ENCODE results near the gene PGM1. TPM values are rescaled to one million over a fixed set of nuclear protein-coding genes. Genes with fewer than 3 reads are reported as not detected.

PGM1 gene
- total RNA-seq, 1 donor from 2014 or later = 152 TPM

DNA sequence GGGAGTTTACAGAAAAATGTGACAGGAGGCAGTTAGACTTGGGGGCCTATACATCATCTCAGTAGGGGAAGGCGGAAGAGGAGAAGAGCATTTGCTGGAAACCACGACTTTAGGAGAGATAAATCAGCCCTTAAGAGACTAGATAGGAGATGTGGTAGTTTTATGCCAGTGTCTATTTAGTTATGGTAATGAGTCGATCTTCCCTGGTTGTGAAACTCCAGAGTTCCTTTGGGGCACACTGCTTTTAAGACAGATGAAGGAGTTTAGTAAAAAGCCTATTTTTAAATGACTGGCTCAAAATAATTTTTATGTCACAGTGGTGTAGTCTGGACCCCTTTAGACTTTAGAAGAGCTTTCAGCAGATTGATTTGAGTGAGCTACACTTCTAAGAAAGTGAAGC lies 7.8 kb downstream of the PGM1 start:
- DNase-seq (ENCODE audit: low read depth) = no peak

DNA sequence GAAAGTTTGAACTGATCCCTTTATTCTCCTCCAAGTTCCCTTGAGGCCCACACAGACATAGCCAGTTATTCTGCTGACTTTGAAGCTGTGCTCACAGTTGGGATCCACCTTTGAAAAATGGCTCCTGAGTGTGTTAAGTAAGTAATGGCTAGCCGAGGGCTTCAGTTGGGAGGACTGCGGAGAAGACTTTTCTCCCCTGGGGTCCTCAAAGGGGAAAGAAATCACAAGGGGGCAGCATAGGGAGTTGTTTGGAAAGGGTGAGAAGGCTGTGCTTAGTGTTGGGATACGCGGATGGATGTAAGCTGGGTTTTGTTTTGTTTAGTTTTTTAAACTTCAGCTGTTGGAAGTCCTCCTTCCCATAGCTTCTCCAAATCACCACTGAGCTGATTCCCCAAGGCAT lies 8.3 kb downstream of the PGM1 start:
- no peak for DNase-seq (ENCODE audit: low read depth)

DNA sequence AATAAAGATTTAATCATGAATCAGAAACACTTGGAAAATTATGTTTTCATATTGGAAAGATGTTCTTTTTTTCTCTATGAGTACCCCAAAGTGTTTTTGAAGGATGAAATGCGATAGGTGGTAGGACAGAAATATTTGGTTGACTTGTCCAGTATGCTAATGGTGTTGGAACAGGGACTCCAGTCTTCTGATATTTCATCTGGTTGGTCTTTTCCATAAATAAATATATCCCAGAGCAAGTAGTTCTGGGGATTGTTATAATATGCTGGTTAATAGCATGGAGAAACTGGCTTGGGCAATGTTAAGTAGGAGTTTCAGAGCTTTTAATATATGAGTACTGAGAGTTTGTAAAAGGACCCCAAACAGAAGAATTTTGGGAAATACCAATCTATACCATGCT lies 8.7 kb downstream of the PGM1 start:
- DNase-seq (ENCODE audit: low read depth) = no peak

DNA sequence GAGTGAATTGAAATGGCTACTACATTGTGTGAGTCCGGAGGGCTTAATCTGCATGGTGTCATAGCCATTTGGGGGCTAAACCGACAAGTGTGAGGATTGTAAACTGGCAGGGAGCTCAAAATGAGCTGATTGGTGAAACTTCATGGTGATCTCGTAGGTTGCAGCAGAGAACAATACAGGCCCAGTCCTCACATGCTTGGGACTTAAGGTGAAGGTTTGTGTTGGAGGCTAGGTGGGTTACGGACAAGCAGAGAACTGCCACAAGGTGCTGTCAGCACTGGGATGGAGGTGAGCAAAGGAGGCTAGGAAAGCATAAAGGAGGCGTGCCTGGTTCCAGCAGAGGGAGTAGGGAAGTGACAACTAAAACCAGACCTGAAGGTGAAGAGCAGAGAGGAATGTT lies 9.4 kb downstream of the PGM1 start:
- no peak for DNase-seq (ENCODE audit: low read depth)

DNA sequence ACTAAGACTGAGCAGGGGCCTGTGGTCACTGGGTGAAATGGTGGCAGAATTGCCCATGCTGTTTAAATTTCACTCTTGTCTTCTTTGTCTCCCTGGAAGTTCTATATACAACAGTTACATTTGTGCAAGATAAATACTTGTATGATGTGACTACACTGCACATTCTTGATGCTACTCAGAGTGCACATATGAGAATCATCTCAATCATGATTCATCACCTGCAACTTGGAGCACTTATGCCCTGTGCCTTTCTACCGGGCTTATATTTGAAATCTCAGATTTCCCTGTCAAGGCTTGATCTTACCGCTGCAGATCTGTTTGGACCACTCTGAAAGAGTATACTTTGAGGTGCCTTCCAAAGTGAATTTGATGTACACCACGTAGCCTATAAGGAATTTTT lies 10.6 kb downstream of the PGM1 start:
- DNase-seq (ENCODE audit: low read depth) = no peak

DNA sequence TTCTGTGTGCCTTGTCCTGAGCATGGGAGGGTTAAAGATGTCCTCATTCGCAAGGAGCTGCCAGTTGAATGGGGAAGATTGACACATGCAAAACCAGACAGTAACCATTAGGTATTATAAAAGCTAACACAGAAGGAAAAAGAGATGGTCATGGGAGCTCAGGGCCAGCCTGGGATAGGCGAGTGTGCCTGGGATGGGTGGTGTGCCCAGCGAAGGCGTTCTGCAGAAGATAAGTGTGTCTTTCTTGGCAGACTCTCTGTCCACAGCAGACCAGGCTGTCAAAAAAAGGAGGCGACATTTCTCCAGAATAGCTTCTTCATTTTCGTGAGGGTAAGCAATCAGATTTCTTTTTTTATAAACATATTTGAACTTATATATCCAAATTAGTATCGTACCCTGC lies 14.1 kb downstream of the PGM1 start:
- no peak for DNase-seq (ENCODE audit: low read depth)

DNA sequence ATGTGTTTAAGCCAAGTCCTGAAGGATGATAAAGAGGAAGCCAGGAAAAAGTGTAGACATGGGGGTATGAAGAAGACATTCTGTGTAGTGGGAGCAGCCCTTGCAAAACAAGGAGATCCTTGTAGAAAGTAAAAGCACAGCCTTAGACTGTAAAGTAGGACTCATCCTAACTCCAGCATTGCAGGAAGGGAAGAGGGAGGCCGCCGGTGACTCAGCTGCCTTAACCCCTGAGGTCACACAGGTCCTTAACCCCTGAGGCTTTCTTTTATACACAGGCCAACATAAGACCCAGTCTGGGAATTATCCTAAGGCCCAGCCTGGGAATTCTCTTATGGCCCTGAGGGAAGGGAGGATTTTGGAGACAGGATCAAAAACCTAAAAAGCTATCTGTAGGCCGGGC lies 18.0 kb downstream of the PGM1 start:
- DNase-seq (ENCODE audit: low read depth) = peak; percentile 64

DNA sequence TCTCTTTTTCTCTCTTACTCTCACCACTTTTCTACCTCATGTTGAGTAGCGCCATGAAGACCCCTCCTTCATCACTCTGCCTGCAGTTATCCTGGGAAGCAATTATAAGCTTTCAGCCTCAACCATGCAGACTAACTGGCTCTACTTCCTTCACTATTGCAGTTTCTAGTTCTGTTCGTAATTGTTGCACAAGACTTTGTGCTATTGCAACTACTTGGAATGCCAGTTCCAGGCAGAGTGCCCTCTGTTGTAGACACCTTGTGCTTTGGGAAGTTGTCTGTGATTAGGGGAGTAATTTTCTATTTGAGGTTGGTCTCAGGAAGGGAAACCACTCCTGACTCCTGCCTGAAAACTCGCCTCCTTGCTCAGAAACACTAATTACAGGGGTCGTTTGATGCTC lies 19.4 kb downstream of the PGM1 start:
- DNase-seq (ENCODE audit: low read depth) = peak; percentile 63

DNA sequence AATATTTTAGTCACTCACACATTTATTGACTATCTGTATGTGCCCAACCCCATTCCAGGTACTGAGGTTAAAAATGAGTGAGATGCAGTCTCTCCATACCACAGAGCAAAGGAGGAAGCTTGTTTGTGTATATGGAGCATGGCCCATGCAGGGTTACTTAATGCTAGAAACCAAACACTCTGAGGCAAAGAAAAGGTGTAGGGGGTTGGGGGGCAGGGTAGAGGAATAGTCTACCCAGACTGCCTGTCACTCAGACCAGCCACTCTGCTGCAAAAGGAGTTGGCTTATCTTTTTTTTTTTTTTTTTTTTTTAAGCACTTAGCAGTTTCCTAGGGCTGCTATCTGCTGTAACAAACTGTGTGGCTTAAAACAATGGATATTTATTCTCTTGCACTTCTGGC lies 19.8 kb downstream of the PGM1 start:
- no peak for DNase-seq (ENCODE audit: low read depth)

DNA sequence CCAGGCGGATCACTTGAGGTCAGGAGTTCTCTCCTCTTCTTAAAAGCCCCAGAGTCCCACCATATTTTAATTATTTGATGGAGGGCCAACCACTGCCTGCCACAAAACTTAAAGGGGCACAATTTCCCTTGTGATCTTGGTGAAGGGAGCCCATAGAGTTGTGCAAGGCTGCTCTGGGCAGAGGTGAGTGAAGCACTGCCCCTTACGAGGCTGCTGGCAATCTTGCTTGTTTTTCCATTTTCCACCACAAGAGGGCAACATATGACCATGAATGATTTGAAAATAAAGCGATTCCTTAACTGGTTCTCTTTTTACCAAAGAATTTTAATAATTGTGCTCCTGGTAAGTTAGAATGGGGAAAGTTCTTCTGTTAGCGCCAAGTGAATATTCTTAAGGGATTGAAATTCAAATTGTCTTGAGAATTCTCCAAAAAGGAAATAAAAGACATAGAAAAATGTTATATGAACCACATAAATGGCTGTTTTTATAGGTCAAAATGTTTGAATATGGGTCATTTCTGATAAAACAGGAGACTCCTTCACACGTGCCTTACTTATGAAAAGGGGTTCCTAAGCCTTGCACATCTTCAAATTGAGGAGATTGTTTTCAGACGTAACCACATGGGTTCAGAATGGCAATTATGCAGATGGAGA lies 22.7 kb downstream of the PGM1 start:
- DNase-seq (ENCODE audit: low read depth) = peak; percentile 71

DNA sequence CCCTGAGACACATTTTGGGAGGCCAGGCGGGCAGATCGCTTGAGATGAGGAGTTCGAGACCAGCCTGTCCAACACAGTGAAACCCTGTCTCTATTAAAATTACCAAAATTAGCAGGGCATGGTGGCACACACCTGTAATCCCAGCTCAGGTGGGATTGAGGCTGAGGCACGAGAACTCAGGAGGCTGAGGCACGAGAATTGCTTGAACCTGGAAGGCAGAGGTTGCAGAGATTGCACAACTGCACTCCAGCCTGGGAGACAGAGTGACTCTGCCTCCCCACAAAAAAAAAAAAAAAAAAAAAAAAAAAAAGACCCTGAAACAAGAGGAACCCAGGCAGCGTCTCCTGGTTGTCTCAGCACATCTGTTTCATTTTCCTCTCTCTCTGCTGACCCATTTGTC lies 24.2 kb downstream of the PGM1 start:
- DNase-seq (ENCODE audit: low read depth) = no peak

DNA sequence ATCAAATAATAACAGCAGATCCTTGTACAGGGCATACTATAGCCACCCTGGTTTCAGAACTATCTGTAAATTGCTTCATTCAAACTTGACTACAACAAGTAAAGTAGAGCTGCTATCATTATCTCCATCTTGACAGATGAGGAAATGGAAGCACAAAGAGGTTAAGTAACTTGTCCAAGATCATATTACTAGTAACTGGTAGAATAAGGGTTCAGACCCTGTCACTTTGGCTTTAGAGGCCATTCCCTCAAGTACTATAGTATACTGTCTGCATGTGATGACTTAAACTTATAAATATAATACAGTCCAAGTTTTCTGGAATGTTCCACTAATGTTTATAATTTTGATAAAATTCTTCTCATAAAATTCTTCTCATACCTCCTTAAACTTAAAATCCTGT lies 24.8 kb downstream of the PGM1 start:
- no peak for DNase-seq (ENCODE audit: low read depth)

DNA sequence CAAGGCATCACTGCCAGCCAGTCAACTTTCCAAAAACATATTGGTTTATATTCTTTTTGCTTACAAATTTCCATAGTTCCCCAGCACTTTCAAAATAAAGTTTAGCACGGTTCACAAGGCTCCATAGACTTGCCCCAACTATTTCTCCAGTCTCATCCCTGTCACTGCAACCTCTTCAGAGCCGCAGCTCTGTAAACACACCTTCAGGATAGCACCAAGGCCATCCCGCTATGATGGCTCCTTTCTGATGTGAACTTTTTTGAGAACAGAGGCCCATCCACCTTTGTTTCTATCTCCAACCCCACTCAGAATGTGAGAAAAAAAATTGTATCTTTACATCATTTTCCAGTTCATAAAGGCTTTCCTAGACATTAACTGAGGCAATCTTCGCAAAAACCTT lies 26.3 kb downstream of the PGM1 start:
- DNase-seq (ENCODE audit: low read depth) = no peak

DNA sequence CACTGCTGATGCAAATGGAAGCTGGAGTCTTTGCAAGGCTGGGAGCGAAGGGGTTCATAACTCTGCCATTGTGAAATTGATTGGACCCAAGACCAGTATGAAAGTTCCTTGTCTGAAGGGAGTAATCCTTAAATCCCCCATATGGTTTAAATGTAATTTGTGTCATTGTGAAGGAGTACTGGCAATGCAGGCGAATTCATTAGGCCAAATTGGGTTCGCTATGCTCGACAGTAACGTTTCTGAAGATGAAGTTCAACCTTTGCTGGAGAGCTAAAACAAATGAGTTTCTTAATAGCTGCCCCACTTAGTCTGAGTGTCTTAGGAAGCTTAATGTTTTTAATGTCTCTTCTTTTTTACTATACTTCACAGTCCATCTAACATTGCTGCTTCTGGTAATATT lies 27.5 kb downstream of the PGM1 start:
- DNase-seq (ENCODE audit: low read depth) = no peak

DNA sequence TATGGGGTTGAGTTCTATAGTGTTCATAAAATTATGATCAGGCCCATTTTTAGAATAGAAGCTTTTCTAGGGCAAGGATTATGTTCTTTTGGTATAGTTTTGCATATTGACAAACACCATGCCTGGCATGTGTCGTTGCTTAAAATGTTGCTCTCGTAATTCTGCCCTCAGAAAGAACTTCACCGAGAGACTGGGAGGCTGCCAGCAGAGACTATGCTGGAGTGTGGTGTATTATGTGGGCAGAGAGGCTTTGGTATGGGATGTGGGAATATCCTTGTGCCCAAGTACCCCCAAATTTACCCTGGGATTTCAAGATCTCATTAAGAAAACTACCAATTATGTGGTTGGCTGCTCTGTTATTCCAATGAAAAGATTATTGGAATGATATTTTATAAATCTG lies 27.9 kb downstream of the PGM1 start:
- DNase-seq (ENCODE audit: low read depth) = no peak

DNA sequence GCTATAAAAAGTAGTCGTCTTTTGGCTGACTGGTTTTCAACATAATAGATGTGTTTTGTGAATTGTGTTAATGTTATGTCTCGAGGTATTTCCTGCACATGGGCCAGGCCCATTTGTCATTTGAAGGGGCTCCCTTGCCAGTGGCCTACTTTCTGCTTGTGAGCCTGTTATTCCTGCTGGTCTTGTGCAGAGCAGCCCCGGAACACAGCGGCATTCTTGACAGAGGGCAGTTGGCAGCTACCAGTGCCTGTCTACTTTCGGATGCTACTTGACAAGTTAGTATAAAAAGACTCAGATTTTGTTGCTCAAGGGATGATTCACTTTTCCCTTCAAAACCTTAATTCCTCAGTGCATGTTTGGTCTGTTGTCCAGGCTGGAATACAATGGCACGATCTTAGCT lies 28.5 kb downstream of the PGM1 start:
- no peak for DNase-seq (ENCODE audit: low read depth)

DNA sequence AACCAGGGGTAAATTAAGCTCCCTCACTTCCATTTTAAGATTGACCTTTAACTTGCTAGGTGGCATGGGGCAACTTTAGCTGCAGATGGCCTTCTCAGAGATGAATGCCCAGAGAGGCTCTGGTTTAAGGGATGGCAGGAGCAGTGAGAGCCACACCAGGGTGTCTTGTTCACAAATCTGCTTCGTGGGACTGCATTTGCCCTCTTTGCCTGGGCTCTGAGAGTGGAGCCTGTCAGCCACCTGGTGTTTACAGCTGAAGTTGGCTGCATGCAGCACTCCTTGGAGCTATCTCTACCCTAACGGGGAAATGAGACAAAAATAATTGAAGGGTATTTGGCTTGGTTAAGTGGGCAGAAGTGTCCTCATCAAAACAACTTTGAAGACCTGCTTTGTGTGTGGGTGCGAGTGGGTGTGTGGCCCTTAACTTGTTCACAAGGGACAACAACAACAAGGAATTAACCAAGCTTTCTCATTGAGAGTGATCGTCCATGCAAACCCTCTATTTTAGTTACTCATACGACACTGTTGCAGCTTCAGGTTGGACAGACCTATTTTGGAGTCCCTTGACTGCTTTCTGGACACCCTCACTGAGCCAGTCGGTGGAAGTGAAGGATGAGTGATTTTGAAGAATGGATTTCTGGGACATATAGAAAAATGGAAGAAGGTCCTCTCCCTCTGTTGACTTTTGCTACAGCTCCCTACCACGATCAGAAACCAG lies 29.8 kb downstream of the PGM1 start:
- DNase-seq (ENCODE audit: low read depth) = no peak

DNA sequence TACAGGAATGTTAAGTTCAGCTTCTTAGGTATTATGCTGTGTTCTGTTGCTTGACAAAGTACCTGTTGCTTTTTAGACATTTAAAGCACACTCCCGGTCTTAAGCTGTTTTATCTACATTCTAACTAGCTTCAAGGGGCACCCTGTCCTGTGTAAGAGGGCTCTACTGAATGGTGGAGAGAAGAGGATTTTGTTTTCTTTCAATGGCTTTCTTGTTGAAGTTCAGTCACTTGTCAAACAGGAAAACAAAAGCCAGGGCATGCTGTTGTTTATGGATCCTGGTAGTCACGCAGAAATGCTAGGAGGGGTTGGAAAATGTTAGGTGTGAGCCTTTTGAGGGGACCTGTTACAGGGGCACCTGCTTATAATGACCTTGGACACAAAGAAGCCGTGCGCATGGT lies 30.7 kb downstream of the PGM1 start:
- DNase-seq (ENCODE audit: low read depth) = no peak

DNA sequence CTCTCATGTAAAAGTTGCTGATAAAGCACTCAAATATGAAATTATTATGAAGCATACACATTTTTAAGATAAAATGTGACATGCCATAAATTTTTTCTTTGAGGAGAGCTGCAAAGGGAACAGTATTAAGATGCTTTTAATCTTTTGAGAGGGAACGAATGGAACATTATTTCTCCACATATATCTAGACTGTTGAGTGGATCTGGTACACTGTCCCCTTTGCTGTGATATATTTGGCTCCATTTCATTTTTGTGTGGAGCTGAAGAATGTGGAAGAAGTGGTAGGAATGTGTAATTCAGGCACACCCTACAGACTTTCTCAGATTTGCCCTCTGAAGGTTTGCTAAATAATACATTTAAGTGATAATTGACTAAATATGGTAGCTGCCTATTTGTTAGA lies 31.7 kb downstream of the PGM1 start:
- DNase-seq (ENCODE audit: low read depth) = peak; percentile 41

DNA sequence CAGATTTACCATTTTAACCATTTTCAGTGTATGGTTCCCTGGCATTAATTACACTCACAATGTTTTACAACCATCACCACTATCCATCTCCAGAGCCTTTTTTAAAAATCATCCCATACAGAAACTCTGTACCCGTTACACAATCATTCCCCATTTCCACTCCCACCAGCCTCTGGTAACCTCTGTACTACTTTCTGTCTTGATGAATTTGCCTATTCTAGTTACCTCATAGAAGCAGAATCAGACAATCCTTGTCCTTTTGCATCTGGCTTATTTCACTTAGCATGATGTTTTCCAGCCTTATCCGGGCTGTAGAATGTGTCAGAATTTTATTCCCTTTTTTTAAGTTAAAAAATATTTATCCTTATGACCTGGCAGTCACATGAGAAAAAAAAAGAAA lies 33.0 kb downstream of the PGM1 start:
- DNase-seq (ENCODE audit: low read depth) = no peak

DNA sequence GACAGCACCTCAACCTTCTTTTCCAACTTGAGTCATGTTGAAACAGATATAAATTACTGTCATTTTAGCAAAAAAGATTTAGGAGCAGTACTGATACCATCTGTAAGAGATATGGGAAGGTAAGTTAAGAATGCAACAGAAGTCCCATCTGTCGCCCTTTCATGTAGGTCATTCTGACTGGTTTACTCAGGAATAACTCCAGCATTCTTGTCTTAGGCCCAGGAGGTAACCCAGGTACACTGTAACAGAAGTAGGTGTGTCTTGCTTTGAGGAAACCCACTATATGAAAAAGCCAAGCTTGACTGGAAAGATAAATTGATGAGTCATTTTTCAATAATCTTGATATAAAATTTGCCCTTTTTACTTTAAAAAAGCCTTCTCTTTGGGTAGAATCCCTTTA lies 35.4 kb downstream of the PGM1 start:
- DNase-seq (ENCODE audit: low read depth) = no peak

DNA sequence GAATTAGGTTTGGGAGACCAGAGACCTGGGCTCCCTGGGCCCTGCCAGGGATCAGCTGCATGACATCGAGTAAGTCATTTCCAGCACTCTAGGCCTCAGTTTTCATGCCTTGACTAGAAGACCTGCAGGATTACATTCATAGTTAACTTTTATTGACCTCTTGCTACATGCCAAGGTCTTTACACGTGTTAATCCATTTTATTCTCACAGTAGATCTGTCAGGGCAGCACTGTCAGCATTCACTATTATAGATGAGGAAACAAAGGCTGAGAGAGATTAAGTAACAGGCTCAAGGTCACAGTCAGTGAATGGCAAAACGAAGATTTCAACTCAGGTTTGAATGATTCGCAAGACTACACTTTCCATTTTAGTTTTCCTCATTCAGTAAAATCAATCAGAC lies 37.0 kb downstream of the PGM1 start:
- DNase-seq (ENCODE audit: low read depth) = no peak

DNA sequence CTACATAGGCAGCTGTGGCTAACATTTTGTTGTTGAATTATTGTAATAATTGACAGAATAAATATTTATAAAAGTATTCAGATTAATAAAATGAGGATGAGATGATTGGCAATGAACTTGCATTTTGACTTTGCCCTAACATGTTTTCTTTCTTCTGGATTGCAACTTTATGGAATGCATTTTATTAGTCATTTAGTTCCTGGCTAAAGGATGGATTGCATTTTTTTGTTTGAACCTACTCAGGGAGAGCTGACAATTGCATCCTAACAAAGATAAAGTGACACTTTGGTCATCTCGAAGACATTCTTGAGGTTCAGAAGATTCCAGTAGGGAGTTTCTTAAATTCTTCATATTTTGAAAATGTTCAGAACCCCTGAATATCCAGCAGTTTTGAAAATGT lies 37.5 kb downstream of the PGM1 start:
- no peak for DNase-seq (ENCODE audit: low read depth)

DNA sequence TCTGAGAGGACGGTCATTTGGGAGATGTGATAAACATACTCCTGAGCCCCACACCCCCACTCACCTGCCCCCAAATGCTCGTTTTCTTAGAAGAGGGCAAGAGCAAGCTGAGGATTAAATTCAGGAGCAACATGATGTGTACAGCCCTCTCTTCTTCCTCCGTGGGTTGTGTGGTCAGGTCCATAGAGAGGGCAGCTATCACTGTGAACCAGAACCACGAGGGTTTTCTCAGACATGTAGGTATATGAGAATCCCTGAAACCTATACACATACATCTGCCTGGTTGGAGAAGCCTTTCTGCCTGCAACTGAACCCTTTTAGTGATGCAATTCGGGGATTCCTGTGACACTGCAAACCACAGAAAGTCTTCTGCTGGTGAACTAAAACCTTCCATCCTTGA lies 38.9 kb downstream of the PGM1 start:
- no peak for DNase-seq (ENCODE audit: low read depth)
